ENCODE measurements around the gene PIGZ.
A peak's percentile ranks its signal among the peaks of the same experiment; 100 is the strongest.
"Not testable (repeated sequence)": the region's sequence is repeated elsewhere in the genome, so short reads cannot be mapped to it uniquely, and the experiment has no call there.

The PIGZ gene

GRCh38 chr3:196947860-196948441 lies 20.7 kb downstream of the PIGZ start:
- DNase-seq = no peak

DNA sequence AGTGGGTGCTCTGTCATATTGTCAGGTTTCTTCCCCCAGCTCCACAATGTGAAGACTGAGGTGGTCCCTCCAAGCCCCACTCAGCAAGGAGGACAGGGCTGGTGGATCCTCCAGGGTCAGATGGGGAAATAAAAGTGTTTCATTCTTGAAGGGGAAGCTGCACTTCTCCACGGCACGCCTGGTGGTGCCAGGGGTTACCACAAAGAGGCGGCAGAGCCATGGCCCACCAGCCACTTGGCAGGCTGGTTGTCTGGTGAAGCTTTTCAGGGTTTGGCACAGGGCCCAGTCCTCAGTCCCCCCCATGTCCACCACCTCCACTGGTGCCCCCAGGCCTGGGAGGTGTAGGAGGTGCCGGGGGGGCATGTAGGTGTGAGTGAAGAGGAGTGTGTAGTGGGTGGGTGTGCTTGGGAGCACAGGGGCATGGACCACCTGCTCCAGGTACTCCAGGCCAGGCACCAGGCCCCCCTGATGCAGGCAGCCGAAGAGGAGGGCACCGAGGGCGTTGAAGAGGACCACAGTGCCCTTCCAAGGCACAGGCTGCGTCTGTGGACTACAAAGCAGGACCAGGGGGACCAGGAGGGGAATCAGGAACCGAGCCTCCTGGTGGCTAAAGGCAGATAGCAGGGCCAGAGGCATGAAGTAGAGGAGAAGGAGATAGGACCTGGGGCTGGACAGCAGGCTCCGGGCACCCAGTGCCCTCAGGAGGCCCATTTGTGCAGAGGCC lies 21.3 kb downstream of the PIGZ start:
- no peak for DNase-seq

DNA sequence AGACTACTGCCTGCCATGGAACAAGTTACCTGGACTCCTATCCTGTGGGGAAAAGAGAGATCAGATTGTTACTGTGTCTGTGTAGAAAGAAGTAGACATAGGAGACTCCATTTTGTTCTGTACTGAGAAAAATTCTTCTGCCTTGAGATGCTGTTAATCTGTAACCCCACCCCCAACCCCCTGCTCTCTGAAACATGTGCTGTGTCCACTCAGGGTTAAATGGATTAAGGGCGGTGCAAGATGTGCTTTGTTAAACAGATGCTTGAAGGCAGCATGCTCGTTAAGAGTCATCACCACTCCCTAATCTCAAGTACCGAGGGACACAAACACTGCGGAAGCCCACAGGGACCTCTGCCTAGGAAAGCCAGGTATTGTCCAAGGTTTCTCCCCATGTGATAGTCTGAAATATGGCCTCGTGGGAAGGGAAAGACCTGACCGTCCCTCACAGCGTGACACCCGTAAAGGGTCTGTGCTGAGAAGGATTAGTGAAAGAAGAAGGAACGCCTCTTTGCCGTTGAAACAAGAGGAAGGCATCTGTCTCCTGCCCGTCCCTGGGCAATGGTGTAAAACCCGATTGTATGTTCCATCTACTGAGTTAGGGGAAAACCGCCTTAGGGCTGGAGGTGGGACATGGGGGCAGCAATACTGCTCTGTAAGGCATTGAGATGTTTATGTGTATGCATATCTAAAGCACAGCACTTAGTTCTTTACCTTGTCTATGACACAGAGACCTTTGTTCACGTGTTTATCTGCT lies 24.4 kb downstream of the PIGZ start:
- not testable (repeated sequence) for DNase-seq

- DNase-seq = no peak
Observed at GRCh38 chr3:196942915-196943277, 25.7 kb downstream of the PIGZ start.

GRCh38 chr3:196942226-196942914 lies 26.3 kb downstream of the PIGZ start, which contains the start of gene NCBP2:
TSS of gene NCBP2 (minus strand) at chr3:196942528. CDS start at chr3:196942503, 25 bp downstream.
- peak; percentile 91 to 97 for DNase-seq

DNA sequence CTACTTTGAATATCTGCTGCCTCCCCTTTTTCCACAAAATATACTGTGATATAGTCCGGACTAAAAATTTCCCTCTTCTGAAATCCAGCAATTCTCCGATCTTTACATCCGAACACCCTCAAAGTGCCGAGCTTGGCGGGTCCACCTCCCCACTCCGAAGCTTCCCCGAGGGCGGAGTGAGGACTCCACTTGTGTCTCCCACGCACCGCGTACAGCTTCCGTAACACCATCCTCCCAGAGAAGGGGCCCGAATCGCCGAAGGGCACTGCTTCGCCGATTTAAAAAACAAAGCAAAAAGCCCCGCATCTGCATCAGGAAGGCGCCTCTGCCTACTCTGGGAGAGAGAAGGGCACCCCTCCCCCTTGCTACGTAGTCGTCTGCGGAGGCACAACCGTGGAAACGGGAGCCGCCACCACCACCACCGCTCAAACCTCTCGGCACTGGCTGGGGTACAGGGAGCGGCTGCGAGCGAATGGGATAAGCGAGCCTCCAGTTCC lies 26.9 kb downstream of the PIGZ start:
- no peak for DNase-seq

DNA sequence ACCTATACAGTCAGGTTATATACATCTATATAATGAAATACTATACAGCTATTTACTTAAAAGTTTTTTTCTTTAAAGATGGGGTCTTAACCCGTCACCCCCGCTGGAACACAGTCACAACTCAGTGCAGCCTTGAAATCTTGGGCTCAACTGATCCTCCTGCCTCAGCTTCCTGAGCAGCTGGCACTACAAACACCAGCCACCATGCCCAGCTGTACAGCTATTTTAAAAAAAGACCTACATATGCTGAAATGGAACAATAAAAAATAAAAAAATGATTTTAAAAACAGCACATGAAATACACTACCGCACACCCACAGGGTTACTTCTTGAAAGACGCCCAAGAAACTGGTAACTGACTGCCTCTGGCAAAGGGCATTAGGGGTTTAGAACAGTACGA lies 30.1 kb downstream of the PIGZ start:
- DNase-seq = no peak

DNA sequence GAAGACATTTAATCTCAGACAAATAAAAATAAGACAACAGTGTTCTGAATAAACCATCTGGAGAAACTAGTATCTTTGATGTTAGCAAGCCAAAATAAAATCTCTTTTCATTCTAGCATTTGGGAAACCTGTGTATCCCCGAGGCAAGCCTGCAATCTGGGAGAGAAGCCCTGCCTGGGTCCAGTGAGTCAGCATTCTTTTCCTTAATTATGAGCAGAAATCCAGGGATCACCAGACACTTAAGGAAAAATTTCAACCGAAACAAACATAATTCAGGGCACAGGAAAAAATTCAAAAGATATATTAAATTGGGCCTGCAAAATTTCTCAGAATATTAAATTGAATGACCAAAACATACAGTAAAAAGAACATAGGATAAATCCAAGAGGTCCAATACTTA lies 30.5 kb downstream of the PIGZ start:
- DNase-seq = no peak

- no peak for DNase-seq
Observed at GRCh38 chr3:196936288-196936687, 32.3 kb downstream of the PIGZ start.

- DNase-seq = no peak
Observed at GRCh38 chr3:196932600-196932999, 36.0 kb downstream of the PIGZ start.

DNA sequence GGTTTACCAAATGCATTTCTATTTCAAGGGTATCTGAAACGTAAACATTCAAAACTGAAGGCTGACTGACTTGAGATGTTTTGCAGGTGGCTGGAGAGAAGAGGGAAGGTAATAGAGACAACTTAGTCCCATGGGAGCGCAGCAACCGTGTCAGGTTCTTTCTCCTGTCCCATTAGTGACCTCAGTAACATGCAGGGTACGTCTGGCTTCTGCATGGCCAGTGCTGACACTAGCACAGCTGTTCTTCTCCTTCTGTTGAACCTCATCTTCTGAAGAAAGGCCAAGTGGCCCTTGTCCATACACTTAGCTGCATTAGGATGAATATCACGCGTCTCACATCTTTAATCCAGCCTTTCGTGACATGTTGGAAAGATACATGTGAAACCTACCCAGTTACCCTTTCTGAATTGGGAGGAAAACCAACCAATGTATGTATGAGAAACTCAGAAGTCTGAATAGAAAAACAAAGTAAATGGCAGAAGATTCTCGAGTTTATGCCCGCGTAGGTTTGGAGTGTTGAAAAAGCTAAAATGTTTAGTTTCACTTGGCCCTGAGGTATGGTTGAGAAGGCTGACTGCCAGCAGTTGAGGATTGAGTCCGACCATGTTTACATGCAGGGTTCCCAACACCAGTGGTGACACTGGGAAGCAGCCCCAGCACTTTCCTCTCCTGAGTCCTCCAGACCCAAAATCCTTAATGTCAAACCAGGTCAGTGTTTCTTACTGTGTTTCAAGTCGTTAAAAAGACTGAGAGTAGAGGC lies 36.6 kb downstream of the PIGZ start:
- peak; percentile 31 to 48 for DNase-seq

GRCh38 chr3:196931157-196931556 lies 37.5 kb downstream of the PIGZ start:
- DNase-seq = no peak

- no peak for DNase-seq
Observed at GRCh38 chr3:196927571-196928453, 40.8 kb downstream of the PIGZ start.

DNA sequence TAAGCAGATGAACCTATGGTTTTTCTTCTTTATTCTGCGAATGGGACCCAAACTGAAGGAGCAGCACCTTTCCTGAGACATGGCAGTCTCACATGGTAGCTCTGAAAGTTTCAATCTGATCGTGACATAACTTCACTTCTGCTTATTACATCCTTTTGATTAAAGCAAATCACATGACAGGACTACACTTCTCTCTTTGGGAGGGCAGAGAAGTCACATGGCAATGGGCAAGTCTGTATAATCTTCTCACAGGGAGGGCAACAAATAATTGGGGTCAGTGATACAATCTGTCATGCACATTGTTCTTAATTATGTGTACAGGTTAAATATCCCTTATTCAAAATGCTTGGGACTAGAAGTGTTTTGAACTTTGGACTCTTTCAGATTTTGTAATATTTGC lies 47.9 kb downstream of the PIGZ start:
- DNase-seq = no peak

- DNase-seq = no peak
Observed at GRCh38 chr3:196918968-196919367, 49.7 kb downstream of the PIGZ start.

- no peak for DNase-seq
Observed at GRCh38 chr3:196916995-196917394, 51.6 kb downstream of the PIGZ start.

DNA sequence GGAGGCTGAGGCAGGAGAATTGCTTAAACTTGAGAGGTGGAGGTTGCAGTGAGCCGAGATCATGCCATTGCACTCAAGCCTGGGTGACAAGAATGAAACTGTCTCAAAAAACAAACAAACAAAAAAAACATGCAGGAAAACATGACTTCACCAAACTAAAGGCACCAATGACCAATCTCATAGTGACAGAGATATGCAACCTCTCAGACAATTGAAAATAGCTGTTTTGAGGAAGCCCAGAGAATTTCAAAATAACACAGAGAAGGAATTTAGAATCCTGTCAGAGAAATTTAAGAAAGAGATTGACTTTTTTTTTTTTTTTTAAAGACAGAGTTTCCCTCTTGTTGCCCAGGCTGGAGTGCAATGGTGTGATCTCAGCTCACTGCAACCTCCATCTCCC lies 52.4 kb downstream of the PIGZ start:
- DNase-seq = no peak

DNA sequence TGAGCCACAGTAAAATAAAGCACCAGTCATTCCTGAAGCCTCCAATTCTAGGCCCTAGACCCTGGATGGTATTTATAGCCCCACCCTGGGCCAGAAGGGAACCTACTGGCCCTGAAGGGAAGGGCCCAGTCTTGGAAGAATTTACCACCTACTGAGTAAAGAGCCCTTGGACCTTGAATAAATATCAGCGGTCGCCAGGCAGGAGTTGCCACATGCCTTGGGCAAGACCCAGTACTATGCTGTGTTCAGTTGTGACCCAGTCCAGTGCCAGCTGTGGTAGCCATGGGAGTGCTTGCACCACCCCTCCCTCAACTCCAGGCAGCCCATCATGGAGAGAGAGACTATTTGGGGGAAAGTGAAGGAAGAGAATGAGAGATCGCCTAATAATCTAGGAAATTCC lies 53.3 kb downstream of the PIGZ start:
- DNase-seq = no peak

- DNase-seq = no peak
Observed at GRCh38 chr3:196914866-196915265, 53.8 kb downstream of the PIGZ start.

DNA sequence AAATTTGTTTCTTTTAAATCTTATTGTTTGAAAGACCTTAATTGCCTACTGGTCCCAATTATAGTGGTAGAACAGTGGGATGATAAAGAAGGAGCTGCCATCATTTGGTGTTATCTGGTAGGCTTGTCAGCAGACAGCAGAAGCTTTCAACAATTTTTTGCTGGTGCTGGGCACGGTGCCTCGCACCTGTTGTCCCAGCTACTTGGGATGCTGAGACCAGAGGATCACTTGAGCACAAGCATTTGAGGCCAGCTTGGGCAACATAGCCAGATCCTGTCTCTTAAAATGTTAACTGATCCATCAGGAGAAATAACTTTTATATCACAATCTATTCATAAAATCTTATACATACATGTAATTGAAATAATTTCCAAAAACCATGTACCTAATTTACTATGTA lies 64.9 kb downstream of the PIGZ start:
- no peak for DNase-seq

DNA sequence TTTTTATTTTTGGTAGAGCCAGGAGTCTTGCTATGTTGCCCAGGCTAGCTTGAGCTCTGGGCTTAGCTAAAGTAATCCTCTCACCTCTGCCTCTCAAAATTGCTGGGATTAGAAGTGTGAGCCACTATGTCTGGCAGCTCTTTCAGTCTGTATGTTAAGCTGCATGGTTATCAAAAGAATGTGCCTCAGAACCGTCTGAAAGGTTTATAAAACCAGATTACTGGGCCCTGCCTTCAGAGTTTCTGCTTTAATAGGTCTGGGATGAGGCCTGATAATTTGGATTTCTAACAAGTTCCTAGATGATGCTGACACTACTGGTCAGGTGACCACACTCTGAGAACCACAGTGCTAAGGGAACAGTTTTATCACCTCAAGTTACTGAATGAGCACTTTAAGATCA lies 66.3 kb downstream of the PIGZ start:
- no peak for DNase-seq

GRCh38 chr3:196901768-196902167 lies 66.9 kb downstream of the PIGZ start:
- no peak for DNase-seq
